C4-2B (cell line): Measurements from ENCODE around the gene PCNX3.

Source experiments
- CTCF ChIP-seq: fragments of 450-650 bp; conservative IDR thresholded peaks from 2 replicates; pipeline ENCODE4 v1.5.1; 2017; ENCODE audit warnings: mild to moderate bottlenecking
- ZFX ChIP-seq: fragments of 450-650 bp; IDR thresholded peaks from 2 replicates; pipeline ENCODE4 v1.6.1; 2017

- TF ChIP-seq CTCF (no peak), ZFX (peak; percentile 39; the same call in 1 of the 2 replicates)
Observed at GRCh38 chr11:65652511-65653228, 37.1 kb downstream of the PCNX3 start.
